HG03571 (cell line): Measurements from ENCODE around the gene CA10.

Experiments
- ATAC-seq: cut with Tn5 transposase; IDR thresholded peaks from one replicate; pipeline ENCODE4 v1.9.1; 2021; ENCODE audit not compliant: unreplicated experiment

Gene CA10

GRCh38 chr17:51692917-51693316 is 465.6 kb downstream of the CA10 start:
- no peak for ATAC-seq

GRCh38 chr17:51687887-51688286 is 470.6 kb downstream of the CA10 start:
- ATAC-seq, result no peak

GRCh38 chr17:51685287-51685909 is 473.1 kb downstream of the CA10 start:
- ATAC-seq, result no peak

GRCh38 chr17:51684214-51684613 is 474.3 kb downstream of the CA10 start:
- ATAC-seq, result no peak

GRCh38 chr17:51683291-51683690 is 475.2 kb downstream of the CA10 start:
- no peak for ATAC-seq

GRCh38 chr17:51682115-51682514 is 476.4 kb downstream of the CA10 start:
- ATAC-seq, result no peak

GRCh38 chr17:51677875-51678274 is 480.6 kb downstream of the CA10 start:
- ATAC-seq, result no peak

- no peak for ATAC-seq
Observed at GRCh38 chr17:51676691-51677487, 481.6 kb downstream of the CA10 start.

- no peak for ATAC-seq
Observed at GRCh38 chr17:51674579-51675255, 483.8 kb downstream of the CA10 start.

GRCh38 chr17:51673070-51673469 is 485.4 kb downstream of the CA10 start:
- no peak for ATAC-seq

- ATAC-seq, result no peak
Observed at GRCh38 chr17:51672065-51672464, 486.4 kb downstream of the CA10 start.

- no peak for ATAC-seq
Observed at GRCh38 chr17:51670899-51671298, 487.6 kb downstream of the CA10 start.

- ATAC-seq, result no peak
Observed at GRCh38 chr17:51668963-51669246, 489.6 kb downstream of the CA10 start.

- no peak for ATAC-seq
Observed at GRCh38 chr17:51668155-51668962, 490.2 kb downstream of the CA10 start.

- no peak for ATAC-seq
Observed at GRCh38 chr17:51667706-51668083, 490.8 kb downstream of the CA10 start.

- no peak for ATAC-seq
Observed at GRCh38 chr17:51666971-51667705, 491.4 kb downstream of the CA10 start.

- ATAC-seq, result no peak
Observed at GRCh38 chr17:51662204-51663056, 496.1 kb downstream of the CA10 start.

GRCh38 chr17:51661403-51661802 is 497.1 kb downstream of the CA10 start:
- ATAC-seq, result no peak

- no peak for ATAC-seq
Observed at GRCh38 chr17:51660266-51660665, 498.2 kb downstream of the CA10 start.

GRCh38 chr17:51657224-51657623 is 501.3 kb downstream of the CA10 start:
- ATAC-seq, result no peak
